SK-N-SH treated with all-trans-retinoic acid at 6 μM for 48 hours (cell line): ENCODE data around the gene IL4R.
A peak's percentile ranks its signal among the peaks of the same experiment; 100 is the strongest.

Experiments used
- ATAC-seq: fragments of 200-7000 bp; cut with Tn5 transposase; 3 replicates; pipeline ENCODE4 v1.9.1; 2020; ENCODE audit warnings: mild to moderate bottlenecking, moderate library complexity
- BACH2 ChIP-seq: fragments of 250-450 bp; sonication (Bioruptor Pico); IDR thresholded peaks from 2 replicates; pipeline ENCODE4 v1.9.0; 2021; ENCODE audit warnings: mild to moderate bottlenecking, borderline replicate concordance
- CREB5 ChIP-seq: fragments of 250-450 bp; sonication (Bioruptor Pico); IDR thresholded peaks from 2 replicates; pipeline ENCODE4 v1.5.1; 2020; ENCODE audit warnings: low read depth, mild to moderate bottlenecking, moderate library complexity
- CSDC2 ChIP-seq: fragments of 250-450 bp; sonication (Bioruptor Pico); IDR thresholded peaks from 2 replicates; pipeline ENCODE4 v1.5.0; 2020; ENCODE audit warnings: mild to moderate bottlenecking, moderate library complexity
- CSRNP3 ChIP-seq: fragments of 250-450 bp; sonication (Bioruptor Pico); IDR thresholded peaks from 2 replicates; pipeline ENCODE4 v1.5.1; 2021; ENCODE audit warnings: mild to moderate bottlenecking, moderate library complexity
- ESRRG ChIP-seq: fragments of 250-450 bp; sonication (Bioruptor Pico); IDR thresholded peaks from 2 replicates; pipeline ENCODE4 v1.6.1; 2021; ENCODE audit warnings: mild to moderate bottlenecking
- GLIS3 ChIP-seq: fragments of 250-450 bp; sonication (Bioruptor Pico); IDR thresholded peaks from 2 replicates; pipeline ENCODE4 v1.5.0; 2020; ENCODE audit warnings: mild to moderate bottlenecking, moderate library complexity
- ISL1 ChIP-seq: fragments of 250-450 bp; sonication (Bioruptor Pico); IDR thresholded peaks from 2 replicates; pipeline ENCODE4 v2.1.2; 2022; ENCODE audit warnings: mild to moderate bottlenecking, moderate library complexity
- OSR1 ChIP-seq: fragments of 250-450 bp; sonication (Bioruptor Pico); IDR thresholded peaks from 2 replicates; pipeline ENCODE4 v1.8.0; 2022; ENCODE audit warnings: moderate library complexity, mild to moderate bottlenecking, inconsistent platforms
- POU6F1 ChIP-seq: fragments of 250-450 bp; sonication (Bioruptor Pico); IDR thresholded peaks from 2 replicates; pipeline ENCODE4 v1.8.0; 2021; ENCODE audit warnings: low read depth, mild to moderate bottlenecking, moderate library complexity, borderline replicate concordance
- PPARA ChIP-seq: fragments of 250-450 bp; sonication (Bioruptor Pico); IDR thresholded peaks from 2 replicates; pipeline ENCODE4 v1.5.0; 2020; ENCODE audit warnings: mild to moderate bottlenecking, borderline replicate concordance
- TCF4 ChIP-seq: fragments of 250-450 bp; sonication (Bioruptor Pico); IDR thresholded peaks from 2 replicates; pipeline ENCODE4 v1.8.0; 2021; ENCODE audit warnings: mild to moderate bottlenecking, moderate library complexity, borderline replicate concordance
- TSHZ2 ChIP-seq: fragments of 250-450 bp; sonication (Bioruptor Pico); IDR thresholded peaks from 2 replicates; pipeline ENCODE4 v1.5.0; 2020; ENCODE audit warnings: mild to moderate bottlenecking, moderate library complexity
- ZNF70 ChIP-seq: fragments of 450-650 bp; formaldehyde crosslinking; IDR thresholded peaks from 2 replicates; pipeline ENCODE4 v1.5.0; 2020; ENCODE audit warnings: mild to moderate bottlenecking, moderate library complexity
- ZNF8 ChIP-seq: fragments of 450-650 bp; formaldehyde crosslinking; IDR thresholded peaks from 2 replicates; pipeline ENCODE4 v1.5.0; 2020; ENCODE audit warnings: mild to moderate bottlenecking, moderate library complexity

IL4R gene

GRCh38 chr16:27284865-27285675 lies 28.7 kb upstream of the IL4R start:
- TF ChIP-seq ZNF70 (CRISPR knock-in tag) (no peak), ISL1 (CRISPR knock-in tag) (no peak), CSRNP3 (CRISPR knock-in tag) (no peak), CREB5 (CRISPR knock-in tag) (no peak), TCF4 (CRISPR knock-in tag) (no peak), ZNF8 (CRISPR knock-in tag) (no peak), OSR1 (no peak), BACH2 (CRISPR knock-in tag) (no peak), GLIS3 (CRISPR knock-in tag) (no peak), TSHZ2 (CRISPR knock-in tag) (no peak), ESRRG (no peak)
- no peak for ATAC-seq

GRCh38 chr16:27285676-27286196 lies 28.0 kb upstream of the IL4R start:
- no peak for TF ChIP-seq POU6F1 (CRISPR knock-in tag)
- TF ChIP-seq TCF4 (CRISPR knock-in tag): no peak
- no peak for TF ChIP-seq ZNF8 (CRISPR knock-in tag)
- TF ChIP-seq CSRNP3 (CRISPR knock-in tag): no peak
- no peak for TF ChIP-seq GLIS3 (CRISPR knock-in tag)
- no peak for ATAC-seq

- ATAC-seq: peak; percentile 94
Observed at GRCh38 chr16:27286451-27286850, 27.3 kb upstream of the IL4R start.

GRCh38 chr16:27287051-27287811 lies 26.5 kb upstream of the IL4R start:
- no peak for ATAC-seq
- TF ChIP-seq PPARA (no peak), CSRNP3 (CRISPR knock-in tag) (no peak), OSR1 (no peak), ISL1 (CRISPR knock-in tag) (no peak), CSDC2 (CRISPR knock-in tag) (no peak)
- TF ChIP-seq, all 23 proteins: peak for 0

More at GRCh38 chr16:27286451-27286850, 27.3 kb upstream of the IL4R start:
- TF ChIP-seq ISL1 (CRISPR knock-in tag): no peak
